SIG-M5 (cell line): ENCODE results near the gene HERC5.
"Not testable (repeated sequence)": the region's sequence is repeated elsewhere in the genome, so short reads cannot be mapped to it uniquely, and the experiment has no call there.

Experiments
- DNase-seq: peaks from one replicate; lab custom pipeline; 2025; lab: John Stamatoyannopoulos, UW

Gene HERC5

GRCh38 chr4:88522702-88523324, 65.9 kb downstream of the HERC5 start:
- no peak for DNase-seq

GRCh38 chr4:88523325-88524129, 66.6 kb downstream of the HERC5 start, which contains the start of gene PYURF:
PYURF (minus strand) TSS chr4:88523776; CDS start chr4:88523700, 76 bp downstream.
- DNase-seq, result peak; percentile 14

GRCh38 chr4:88524171-88524570, 67.3 kb downstream of the HERC5 start:
- no peak for DNase-seq

GRCh38 chr4:88526221-88526815, 69.4 kb downstream of the HERC5 start:
- DNase-seq, result peak; percentile 2

- no peak for DNase-seq
Measured at GRCh38 chr4:88527787-88528186, 70.9 kb downstream of the HERC5 start.

GRCh38 chr4:88528861-88529260, 71.9 kb downstream of the HERC5 start:
- DNase-seq, result no peak

- DNase-seq, result no peak
Measured at GRCh38 chr4:88531549-88531948, 74.6 kb downstream of the HERC5 start.

- no peak for DNase-seq
Measured at GRCh38 chr4:88533088-88533790, 76.3 kb downstream of the HERC5 start.

GRCh38 chr4:88533937-88534750, 77.2 kb downstream of the HERC5 start:
- no peak for DNase-seq

GRCh38 chr4:88535090-88535755, 78.3 kb downstream of the HERC5 start:
- DNase-seq, result no peak

GRCh38 chr4:88537709-88538108, 80.8 kb downstream of the HERC5 start:
- DNase-seq, result no peak

- not testable (repeated sequence) for DNase-seq
Measured at GRCh38 chr4:88539322-88540068, 82.6 kb downstream of the HERC5 start.

- no peak for DNase-seq
Measured at GRCh38 chr4:88549815-88550214, 92.9 kb downstream of the HERC5 start.
